Chondrocyte (in vitro differentiated cells): ENCODE data around the gene GRM1. TPM values are rescaled to one million over a fixed set of nuclear protein-coding genes. Genes with fewer than 3 reads are reported as not detected.

Experiments used
- DNase-seq: peaks from one replicate; pipeline ENCODE4 v3.0.0; 2021; ENCODE audit warnings: mixed read lengths, low spot score
- H3K27ac Mint-ChIP-seq: one replicate; pipeline ENCODE4 v1.8.0; 2021; ENCODE audit warnings: mild to moderate bottlenecking, moderate library complexity, mixed read lengths; ENCODE audit not compliant: unreplicated experiment
- H3K27me3 Mint-ChIP-seq: 2 replicates; pipeline ENCODE4 v1.8.0; 2021; ENCODE audit warnings: low read depth, mixed read lengths
- H3K36me3 Mint-ChIP-seq: 2 replicates; pipeline ENCODE4 v1.8.0; 2021; ENCODE audit warnings: low read depth, mixed read lengths
- H3K4me1 Mint-ChIP-seq: 2 replicates; pipeline ENCODE4 v1.8.0; 2021; ENCODE audit warnings: low read depth, mild to moderate bottlenecking, mixed read lengths
- H3K4me3 Mint-ChIP-seq: one replicate; pipeline ENCODE4 v1.8.0; 2021; ENCODE audit warnings: mild to moderate bottlenecking, moderate library complexity, mixed read lengths; ENCODE audit not compliant: unreplicated experiment
- H3K9me3 Mint-ChIP-seq: 2 replicates; pipeline ENCODE4 v1.8.0; 2021; ENCODE audit warnings: low read depth, mixed read lengths
- CTCF ChIP-seq: fragments of 200-600 bp; sonication (generic); IDR thresholded peaks from 2 replicates; pipeline ENCODE4 v1.5.0; 2021; ENCODE audit warnings: antibody characterized with exemption, mild to moderate bottlenecking, moderate library complexity
- total RNA-seq: library from RNA; stranded (reverse); gene quantifications from 3 replicates; pipeline ENCODE4 v1.2.1, GENCODE V29; 2021

Gene GRM1
- total RNA-seq, 1 donor from 2014 or later: not detected

- Mint-ChIP-seq H3K4me3 (no peak overlapping the region), H3K36me3 (no peaks in the 10 kb centered on the region), H3K9me3 (peaks cover 11% of the 10 kb centered on the region), H3K4me1 (peaks cover 8% of the 10 kb centered on the region), H3K27me3 (no peaks in the 10 kb centered on the region), H3K27ac (no peak overlapping the region)
- no peak for DNase-seq
- no peak for TF ChIP-seq CTCF
Observed at GRCh38 chr6:146282837-146283236, 254.0 kb downstream of the GRM1 start.

- no peaks in the 10 kb centered on the region for H3K36me3 Mint-ChIP-seq
- no peak for DNase-seq
- TF ChIP-seq CTCF: no peak
- no peaks in the 10 kb centered on the region for H3K27me3 Mint-ChIP-seq
- peaks cover 11% of the 10 kb centered on the region for H3K4me1 Mint-ChIP-seq
- no peak overlapping the region for H3K4me3 Mint-ChIP-seq
- no peak overlapping the region for H3K27ac Mint-ChIP-seq
- peaks cover 14% of the 10 kb centered on the region for H3K9me3 Mint-ChIP-seq
Observed at GRCh38 chr6:146284311-146284710, 255.4 kb downstream of the GRM1 start.

- Mint-ChIP-seq H3K4me1 (peaks cover 25% of the 10 kb centered on the region), H3K27ac (no peak overlapping the region), H3K27me3 (no peaks in the 10 kb centered on the region), H3K36me3 (no peaks in the 10 kb centered on the region), H3K9me3 (peaks cover 18% of the 10 kb centered on the region), H3K4me3 (no peak overlapping the region)
- TF ChIP-seq CTCF: no peak
- no peak for DNase-seq
Observed at GRCh38 chr6:146286961-146287360, 258.1 kb downstream of the GRM1 start.

- H3K9me3 Mint-ChIP-seq: peaks cover 22% of the 10 kb centered on the region
- no peaks in the 10 kb centered on the region for H3K27me3 Mint-ChIP-seq
- H3K4me3 Mint-ChIP-seq: no peak overlapping the region
- no peak for DNase-seq
- H3K36me3 Mint-ChIP-seq: no peaks in the 10 kb centered on the region
- peaks cover 31% of the 10 kb centered on the region for H3K4me1 Mint-ChIP-seq
- no peak for TF ChIP-seq CTCF
- H3K27ac Mint-ChIP-seq: peak overlapping the region; percentile 28
Observed at GRCh38 chr6:146287691-146288369, 259.0 kb downstream of the GRM1 start.

- H3K4me3 Mint-ChIP-seq: no peak overlapping the region
- no peak for TF ChIP-seq CTCF
- H3K27ac Mint-ChIP-seq: peak overlapping the region; percentile 81
- H3K9me3 Mint-ChIP-seq: peaks cover 22% of the 10 kb centered on the region
- H3K36me3 Mint-ChIP-seq: no peaks in the 10 kb centered on the region
- no peaks in the 10 kb centered on the region for H3K27me3 Mint-ChIP-seq
- DNase-seq: no peak
- H3K4me1 Mint-ChIP-seq: peaks cover 33% of the 10 kb centered on the region
Observed at GRCh38 chr6:146289816-146290588, 261.1 kb downstream of the GRM1 start.
